HepG2 (cell line): ENCODE results near the gene RAB30. TPM values are rescaled to one million over a fixed set of nuclear protein-coding genes. Genes with fewer than 3 reads are reported as not detected.

Source experiments
- CEBPZ ChIP-seq: IDR thresholded peaks from 2 replicates; pipeline ENCODE4 v1.6.1; 2012; ENCODE audit warnings: low read length, improper control_type of control experiment
- JUND ChIP-seq: sonication (generic); formaldehyde crosslinking; IDR thresholded peaks from 2 replicates; pipeline ENCODE4 v1.8.0; 2022; ENCODE audit warnings: mild to moderate bottlenecking, missing genetic modification reagents
- NR2F6 ChIP-seq, 2 experiments: IDR thresholded peaks; 2 replicates each; pipeline ENCODE4 v1.6.1; 2016; ENCODE audit warnings: antibody characterized with exemption in 1 of 2, mild to moderate bottlenecking in 1 of 2
- NR3C1 ChIP-seq: sonication (generic); formaldehyde crosslinking; IDR thresholded peaks from 2 replicates; pipeline ENCODE4 v1.4.0; 2020; ENCODE audit warnings: missing genetic modification reagents
- POGK ChIP-seq: sonication (generic); formaldehyde crosslinking; conservative IDR thresholded peaks from 2 replicates; pipeline ENCODE4 v1.8.0; 2022; ENCODE audit warnings: mild to moderate bottlenecking, moderate library complexity, missing genetic modification reagents
- STAT6 ChIP-seq: sonication (generic); formaldehyde crosslinking; IDR thresholded peaks from 2 replicates; pipeline ENCODE4 v1.4.0; 2020; ENCODE audit warnings: missing genetic modification reagents, mild to moderate bottlenecking, borderline replicate concordance
- ZC3H13 ChIP-seq: sonication (generic); formaldehyde crosslinking; IDR thresholded peaks from 2 replicates; pipeline ENCODE4 v1.8.1; 2023; ENCODE audit warnings: mild to moderate bottlenecking, missing genetic modification reagents, moderate library complexity
- ZFP36L2 ChIP-seq: sonication (generic); formaldehyde crosslinking; IDR thresholded peaks from 2 replicates; pipeline ENCODE4 v1.4.0; 2020; ENCODE audit warnings: missing genetic modification reagents
- ZFP41 ChIP-seq: sonication (generic); formaldehyde crosslinking; IDR thresholded peaks from 2 replicates; pipeline ENCODE4 v1.4.0; 2020; ENCODE audit warnings: mild to moderate bottlenecking, missing genetic modification reagents, borderline replicate concordance
- ZFP62 ChIP-seq: sonication (generic); formaldehyde crosslinking; IDR thresholded peaks from 2 replicates; pipeline ENCODE4 v1.4.0; 2020; ENCODE audit warnings: missing genetic modification reagents
- ZGPAT ChIP-seq: IDR thresholded peaks from 2 replicates; pipeline ENCODE4 v1.6.1; 2016; ENCODE audit warnings: mild to moderate bottlenecking
- ZKSCAN8 ChIP-seq: IDR thresholded peaks from 2 replicates; pipeline ENCODE4 v1.6.1; 2016; ENCODE audit warnings: borderline replicate concordance, missing genetic modification reagents, missing compliant biosample characterization
- ZNF18 ChIP-seq: sonication (generic); formaldehyde crosslinking; IDR thresholded peaks from 2 replicates; pipeline ENCODE4 v1.8.0; 2022; ENCODE audit warnings: mild to moderate bottlenecking, missing genetic modification reagents; ENCODE audit not compliant: insufficient replicate concordance
- ZNF20 ChIP-seq: sonication (generic); formaldehyde crosslinking; IDR thresholded peaks from 2 replicates; pipeline ENCODE4 v1.4.0; 2020; ENCODE audit warnings: mild to moderate bottlenecking, moderate library complexity, missing genetic modification reagents
- ZNF431 ChIP-seq: sonication (generic); formaldehyde crosslinking; IDR thresholded peaks from 2 replicates; pipeline ENCODE4 v1.9.0; 2022; ENCODE audit warnings: missing genetic modification reagents, low read depth, mild to moderate bottlenecking, borderline replicate concordance
- ZNF446 ChIP-seq: sonication (generic); formaldehyde crosslinking; IDR thresholded peaks from 2 replicates; pipeline ENCODE4 v1.5.0; 2020; ENCODE audit warnings: mild to moderate bottlenecking, missing genetic modification reagents
- polyA plus RNA-seq, 8 experiments: library from polyadenylated mRNA; depleted of rRNA in 3 of 8; stranded (reverse) in 7 of 8; unstranded in 1 of 8; fragments of >200 nt; fragmentation: Illumina TruSeq in 4 of 8; extraction: Trizol in 4 of 8; gene quantifications; 2 replicates each; pipeline versions ENCODE4 v1.2.1 to v1.2.3, GENCODE V29; 2011 to 2016; ENCODE audit warnings: low read depth in 4 of 8, missing spikeins in 1 of 8, mixed read lengths in 1 of 8; ENCODE audit not compliant: insufficient read depth in 1 of 8
- total RNA-seq, 5 experiments: library from RNA; depleted of rRNA; stranded (reverse); fragments of >200 nt; fragmentation: Illumina TruSeq; extraction: Trizol; gene quantifications; 2 replicates each; pipeline ENCODE4 v1.2.3, GENCODE V29; 2016; ENCODE audit warnings: low read depth in 1 of 5

The RAB30 gene
- total and polyA plus RNA-seq, 2 of the 13 experiments (the other 11 are each of a cell fraction or from before 2014, with no cell fraction given): 3.7 to 5.0 TPM

GRCh38 chr11:83092488-83093384 lies 21.0 kb upstream of the RAB30 start (continued):
- TF ChIP-seq STAT6 (CRISPR knock-in tag) (peak; percentile 68; the same call in 1 of the 2 replicates), CEBPZ (no peak), ZNF20 (no peak), ZFP36L2 (CRISPR knock-in tag) (no peak), ZGPAT (peak; percentile 98), ZNF446 (CRISPR knock-in tag) (no peak), NR3C1 (CRISPR knock-in tag) (no peak), JUND (peak; percentile 83), ZFP62 (CRISPR knock-in tag) (no peak), ZNF431 (no peak), POGK (CRISPR knock-in tag) (no peak), ZNF18 (CRISPR knock-in tag) (no peak), NR2F6 (IDR thresholded peaks at IDR 0.05) (peak; percentile 50; the same call in 1 of the 2 replicates), NR2F6 (CRISPR knock-in tag; IDR thresholded peaks at IDR 0.05) (peak; percentile 67; the same call in 1 of the 2 replicates), ZC3H13 (CRISPR knock-in tag) (no peak), ZFP41 (CRISPR knock-in tag) (no peak), ZKSCAN8 (CRISPR knock-in tag) (peak; percentile 92)
